GM15510 (cell line): ENCODE results near the gene FHOD3.

Experiments used
- POLR2A ChIP-seq: IDR thresholded peaks from 3 replicates; pipeline ENCODE4 v1.6.1; 2011; ENCODE audit warnings: borderline replicate concordance; ENCODE audit not compliant: insufficient read length; ENCODE audit errors: extremely low read depth

Gene FHOD3

GRCh38 chr18:36340246-36340645 is 42.7 kb downstream of the FHOD3 start:
- TF ChIP-seq POLR2A: no peak

GRCh38 chr18:36341944-36342343 is 44.4 kb downstream of the FHOD3 start:
- TF ChIP-seq POLR2A: no peak

- no peak for TF ChIP-seq POLR2A
Measured at GRCh38 chr18:36348331-36348730, 50.8 kb downstream of the FHOD3 start.

- no peak for TF ChIP-seq POLR2A
Measured at GRCh38 chr18:36348971-36349417, 51.5 kb downstream of the FHOD3 start.

- no peak for TF ChIP-seq POLR2A
Measured at GRCh38 chr18:36349552-36349951, 52.0 kb downstream of the FHOD3 start.

GRCh38 chr18:36350251-36350651 is 52.7 kb downstream of the FHOD3 start:
- TF ChIP-seq POLR2A: no peak

GRCh38 chr18:36350839-36351469 is 53.4 kb downstream of the FHOD3 start:
- no peak for TF ChIP-seq POLR2A

- TF ChIP-seq POLR2A: no peak
Measured at GRCh38 chr18:36352384-36352783, 54.9 kb downstream of the FHOD3 start.

- TF ChIP-seq POLR2A: no peak
Measured at GRCh38 chr18:36354989-36355388, 57.5 kb downstream of the FHOD3 start.

GRCh38 chr18:36355511-36355910 is 58.0 kb downstream of the FHOD3 start:
- TF ChIP-seq POLR2A: no peak

- no peak for TF ChIP-seq POLR2A
Measured at GRCh38 chr18:36358141-36358540, 60.6 kb downstream of the FHOD3 start.

- TF ChIP-seq POLR2A: no peak
Measured at GRCh38 chr18:36360256-36360909, 62.9 kb downstream of the FHOD3 start.

GRCh38 chr18:36364911-36365624 is 67.6 kb downstream of the FHOD3 start:
- no peak for TF ChIP-seq POLR2A

- TF ChIP-seq POLR2A: no peak
Measured at GRCh38 chr18:36365836-36366775, 68.6 kb downstream of the FHOD3 start.
